8988T (cell line): ENCODE results near the gene SH3BP1.
"Not testable (repeated sequence)": the region's sequence is repeated elsewhere in the genome, so short reads cannot be mapped to it uniquely, and the experiment has no call there.

Experiments
- DNase-seq: peaks from one replicate; pipeline ENCODE4 v3.0.0; 2011

The SH3BP1 gene

GRCh38 chr22:37639070-37639760 lies at the start of gene SH3BP1:
TSS of gene SH3BP1 (plus strand) at chr22:37639669. CDS start at chr22:37639788, 119 bp downstream.
- DNase-seq = peak; percentile 70

- not testable (repeated sequence) for DNase-seq
Measured at GRCh38 chr22:37591081-37591480, 48.4 kb upstream of the SH3BP1 start.

GRCh38 chr22:37591823-37592404 lies 47.6 kb upstream of the SH3BP1 start:
- no peak for DNase-seq

GRCh38 chr22:37594237-37594636 lies 45.2 kb upstream of the SH3BP1 start:
- DNase-seq = no peak

- no peak for DNase-seq
Measured at GRCh38 chr22:37599153-37599552, 40.3 kb upstream of the SH3BP1 start.

GRCh38 chr22:37601203-37601539 lies 38.3 kb upstream of the SH3BP1 start:
- no peak for DNase-seq

- no peak for DNase-seq
Measured at GRCh38 chr22:37601540-37602442, 37.7 kb upstream of the SH3BP1 start.

- not testable (repeated sequence) for DNase-seq
Measured at GRCh38 chr22:37602546-37603277, 36.8 kb upstream of the SH3BP1 start.

- no peak for DNase-seq
Measured at GRCh38 chr22:37604074-37604473, 35.4 kb upstream of the SH3BP1 start.

- DNase-seq = no peak
Measured at GRCh38 chr22:37604875-37605274, 34.6 kb upstream of the SH3BP1 start.

GRCh38 chr22:37607010-37607934 lies 32.2 kb upstream of the SH3BP1 start:
- DNase-seq = peak; percentile 74

GRCh38 chr22:37607935-37608476 lies 31.5 kb upstream of the SH3BP1 start:
- no peak for DNase-seq

GRCh38 chr22:37608477-37609239 lies 30.8 kb upstream of the SH3BP1 start, which contains the start of gene GGA1:
TSS of gene GGA1 (plus strand) at chr22:37608834. CDS start at chr22:37608861, 27 bp downstream.
- peak; percentile 89 for DNase-seq

- DNase-seq = peak; percentile 23
Measured at GRCh38 chr22:37609240-37610152, 30.0 kb upstream of the SH3BP1 start.

GRCh38 chr22:37610153-37610475 lies 29.4 kb upstream of the SH3BP1 start:
- not testable (repeated sequence) for DNase-seq

GRCh38 chr22:37610480-37611129 lies 28.9 kb upstream of the SH3BP1 start:
- DNase-seq = no peak

- DNase-seq = no peak
Measured at GRCh38 chr22:37611207-37611606, 28.3 kb upstream of the SH3BP1 start.

- peak; percentile 8 for DNase-seq
Measured at GRCh38 chr22:37616201-37617083, 23.0 kb upstream of the SH3BP1 start.
